Adrenal gland (tissue), 12 donors: Measurements from ENCODE around the gene NDUFS8. TPM values are rescaled to one million over a fixed set of nuclear protein-coding genes. Genes with fewer than 3 reads are reported as not detected.

Experiments used
- DNase-seq, 7 donors: peaks; one replicate each; pipeline ENCODE4 v3.0.0-alpha.2; 2019 to 2020
- H3K27ac ChIP-seq, 5 donors: fragments of 200-600 bp; sonication (generic) in 4 of 5; 1 replicate in 3 of 5; 2 replicates in 2 of 5; pipeline versions ENCODE4 v1.5.1 to v1.8.0; 2016 to 2020; ENCODE audit warnings: mild to moderate bottlenecking in 1 of 5
- H3K27me3 ChIP-seq: fragments of 200-600 bp; 2 replicates; pipeline ENCODE4 v1.8.0; 2021
- H3K36me3 ChIP-seq, 2 donors: fragments of 200-600 bp; replicated peaks in 1 of 2; 1 replicate in 1 of 2; 2 replicates in 1 of 2; pipeline versions ENCODE4 v1.5.1 to v1.8.0; 2018 to 2022
- H3K4me1 ChIP-seq, 2 donors: fragments of 200-600 bp; replicated peaks in 1 of 2; 1 replicate in 1 of 2; 2 replicates in 1 of 2; pipeline versions ENCODE4 v1.5.1 to v1.8.0; 2018 to 2021
- H3K4me3 ChIP-seq, 4 donors: fragments of 200-600 bp; sonication (generic) in 3 of 4; one replicate each; pipeline ENCODE4 v1.5.1; 2016 to 2018
- H3K9me3 ChIP-seq, 3 donors: fragments of 200-600 bp; sonication (generic) in 1 of 3; replicated peaks in 1 of 3; 1 replicate in 2 of 3; 2 replicates in 1 of 3; pipeline versions ENCODE4 v1.5.1 to v1.8.0; 2016 to 2021
- POLR2A ChIP-seq, 2 donors: fragments of 450-650 bp; IDR thresholded peaks; one replicate each; pipeline ENCODE4 v1.6.1; 2017; ENCODE audit warnings: antibody characterized with exemption in 2 of 2, mild to moderate bottlenecking in 2 of 2, moderate library complexity in 1 of 2
- WGBS, 4 donors: extraction: QIAGEN DNeasy Blood & Tissue Kit in 2 of 4; methylation state at CpG; one replicate each; pipeline versions ENCODE4 v1.1.5 to v1.1.7; 2013 to 2017; 5-methylcytosine and 5-hydroxymethylcytosine counted together
- intact Hi-C, 2 donors: fragments of 100-400 bp; cut with DNase I; formaldehyde crosslinking; loops; one replicate each; pipeline versions ENCODE4 v1.14.1 to v1.15.0; 2022 to 2023
- polyA plus RNA-seq, 3 donors: library from polyadenylated mRNA; stranded (reverse); fragments of 200-250 nt in 2 of 3; fragments of 350-450 nt in 1 of 3; fragmentation: Illumina TruSeq in 1 of 3; extraction: RNeasy Lipid Tissue Mini Kit (QIAGEN cat#74804) in 1 of 3; gene quantifications; one replicate each; pipeline ENCODE4 v1.2.3, GENCODE V29; 2013 to 2014
- total RNA-seq, 9 donors: library from RNA; depleted of rRNA in 4 of 9; stranded (reverse); fragments of >200 nt in 4 of 9; fragments of 120-200 nt in 1 of 9; fragmentation: NEBNext Ultra II Directional in 1 of 9; extraction: Animal tissue kit (Norgen Biotek cat#: 25700) in 1 of 9; gene quantifications; one replicate each; pipeline versions ENCODE4 v1.1.0 to v1.2.4, GENCODE V29; 2013 to 2023
- TF ChIP-seq, protein P1 (sequence below), 6 experiments: fragments of 450-650 bp in 4 of 6; fragments of 200-600 bp in 2 of 6; sonication (generic) in 1 of 6; IDR thresholded peaks; 1 replicate in 5 of 6; 2 replicates in 1 of 6; pipeline versions ENCODE4 v1.5.1 to v1.8.0; 2016 to 2021; ENCODE audit warnings: antibody characterized with exemption in 6 of 6, mild to moderate bottlenecking in 2 of 6, moderate library complexity in 1 of 6
- donor health status: healthy with polysubstance abuse.
- donor health status: Bipolar disorder and iron deficiency.
- donor health status: DM: yes; HTN: yes; CAD: no.
- donor health status: DM: no; HTN: no; CAD: no.
- donor health status: DM: no; HTN: no; CAD: no.
- donor health status: DM: yes; HTN: yes; CAD: no.

The NDUFS8 gene
- total and polyA plus RNA-seq, 12 donors = 199 to 1,037 (median 520) TPM

GRCh38 chr11:68053981-68054812, 23.7 kb downstream of the NDUFS8 start:
- Histone ChIP-seq H3K27me3 (no peaks in the 10 kb centered on the region), H3K36me3 (peaks cover 0 to 40% of the 10 kb centered on the region in 2 donors), H3K4me3 (no peak overlapping the region), H3K27ac (peak overlapping the region in 1 of 5 donors; percentile 10), H3K4me1 (no peaks in the 10 kb centered on the region), H3K9me3 (no peaks in the 10 kb centered on the region)
- peak in 1 of 7 donors; percentile 50 for DNase-seq
- TF ChIP-seq, protein P1, sequence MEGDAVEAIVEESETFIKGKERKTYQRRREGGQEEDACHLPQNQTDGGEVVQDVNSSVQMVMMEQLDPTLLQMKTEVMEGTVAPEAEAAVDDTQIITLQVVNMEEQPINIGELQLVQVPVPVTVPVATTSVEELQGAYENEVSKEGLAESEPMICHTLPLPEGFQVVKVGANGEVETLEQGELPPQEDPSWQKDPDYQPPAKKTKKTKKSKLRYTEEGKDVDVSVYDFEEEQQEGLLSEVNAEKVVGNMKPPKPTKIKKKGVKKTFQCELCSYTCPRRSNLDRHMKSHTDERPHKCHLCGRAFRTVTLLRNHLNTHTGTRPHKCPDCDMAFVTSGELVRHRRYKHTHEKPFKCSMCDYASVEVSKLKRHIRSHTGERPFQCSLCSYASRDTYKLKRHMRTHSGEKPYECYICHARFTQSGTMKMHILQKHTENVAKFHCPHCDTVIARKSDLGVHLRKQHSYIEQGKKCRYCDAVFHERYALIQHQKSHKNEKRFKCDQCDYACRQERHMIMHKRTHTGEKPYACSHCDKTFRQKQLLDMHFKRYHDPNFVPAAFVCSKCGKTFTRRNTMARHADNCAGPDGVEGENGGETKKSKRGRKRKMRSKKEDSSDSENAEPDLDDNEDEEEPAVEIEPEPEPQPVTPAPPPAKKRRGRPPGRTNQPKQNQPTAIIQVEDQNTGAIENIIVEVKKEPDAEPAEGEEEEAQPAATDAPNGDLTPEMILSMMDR (IDR thresholded peaks at IDR 0.05) = no peak
- TF ChIP-seq POLR2A (IDR thresholded peaks at IDR 0.05) = no peak
- intact Hi-C loops = no loop called here
- WGBS, 4 donors = 90 to 97% (median 94%) methylated on average over 7 to 11 of the region's 11 CpGs

GRCh38 chr11:68056317-68057285, 26.1 kb downstream of the NDUFS8 start:
- Histone ChIP-seq H3K9me3 (no peaks in the 10 kb centered on the region), H3K4me1 (no peaks in the 10 kb centered on the region), H3K27ac (peak overlapping the region in 1 of 5 donors; percentile 37), H3K4me3 (no peak overlapping the region), H3K36me3 (peaks cover 0 to 35% of the 10 kb centered on the region in 2 donors), H3K27me3 (no peaks in the 10 kb centered on the region)
- intact Hi-C loops = no loop called here
- DNase-seq = no peak
- WGBS, 4 donors = 94 to 97% (median 97%) methylated on average over 11 to 12 of the region's 12 CpGs
- TF ChIP-seq, protein P1 (IDR thresholded peaks at IDR 0.05) = no peak
- no peak for TF ChIP-seq POLR2A (IDR thresholded peaks at IDR 0.05)

DNA sequence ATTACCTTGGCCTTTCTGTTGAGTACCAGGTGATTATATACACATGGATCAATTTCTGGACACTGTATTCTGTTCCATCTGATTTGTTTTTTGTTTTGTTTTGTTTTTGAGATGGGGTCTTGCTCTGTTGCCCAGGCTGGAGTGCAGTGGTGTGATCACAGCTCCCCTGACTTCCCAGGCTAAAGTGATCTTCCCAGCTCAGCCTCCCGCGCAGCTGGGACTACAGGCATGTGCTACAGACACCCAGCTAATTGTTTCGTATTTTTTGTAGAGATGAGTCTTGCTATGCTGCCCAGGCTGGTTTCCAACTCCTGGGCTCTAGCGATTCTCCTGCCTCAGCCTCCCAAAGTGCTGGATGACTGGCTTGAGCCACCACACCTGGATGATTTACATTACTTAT, 27.3 kb downstream of the NDUFS8 start:
- Histone ChIP-seq H3K36me3 (peaks cover 0 to 38% of the 10 kb centered on the region in 2 donors), H3K4me3 (no peak overlapping the region), H3K4me1 (no peaks in the 10 kb centered on the region), H3K27me3 (no peaks in the 10 kb centered on the region), H3K9me3 (no peaks in the 10 kb centered on the region), H3K27ac (peak overlapping the region in 1 of 5 donors; percentile 27)
- WGBS, 4 donors = 95 to 99% (median 96%) methylated on average over 4 of the region's 4 CpGs
- DNase-seq = no peak
- TF ChIP-seq POLR2A (IDR thresholded peaks at IDR 0.05) = no peak
- TF ChIP-seq, protein P1 (IDR thresholded peaks at IDR 0.05) = no peak
- intact Hi-C loops = no loop called here

GRCh38 chr11:68061508-68061907, 31.0 kb downstream of the NDUFS8 start:
- Histone ChIP-seq H3K4me3 (no peak overlapping the region), H3K36me3 (peaks cover 0 to 68% of the 10 kb centered on the region in 2 donors), H3K27me3 (no peaks in the 10 kb centered on the region), H3K9me3 (no peaks in the 10 kb centered on the region), H3K4me1 (no peaks in the 10 kb centered on the region), H3K27ac (no peak overlapping the region)
- peak in 1 of 7 donors; percentile 17 for DNase-seq
- 92 to 95% (median 93%) methylated on average over 6 to 7 of the region's 7 CpGs for WGBS, 4 donors
- intact Hi-C loops = loop anchor here in 1 of 2 donors (10.0 kb wide), 1 partner anchor 133 kb away; no protein-coding TSS in a partner anchor
- TF ChIP-seq, protein P1 (IDR thresholded peaks at IDR 0.05) = no peak
- no peak for TF ChIP-seq POLR2A (IDR thresholded peaks at IDR 0.05)
